DND-41 (cell line): ENCODE data around the gene KRTAP10-8.

ENCODE experiments used
- ATAC-seq: fragments of 200-7000 bp; cut with Tn5 transposase; 3 replicates; pipeline ENCODE4 v1.9.1; 2021; ENCODE audit warnings: low read depth; ENCODE audit not compliant: insufficient read depth
- DNase-seq: peaks from one replicate; pipeline ENCODE4 v3.0.0-alpha.2; 2020
- H2AFZ ChIP-seq: 2 replicates; pipeline ENCODE4 v1.6.0; 2012; ENCODE audit warnings: low read depth, low read length
- H3K27ac ChIP-seq: 2 replicates; pipeline ENCODE4 v1.5.1; 2012; ENCODE audit warnings: low read length, inconsistent platforms
- H3K27me3 ChIP-seq: fragments of 200-600 bp; sonication (generic); 2 replicates; pipeline ENCODE4 v1.6.0; 2012; ENCODE audit warnings: low read length, mild to moderate bottlenecking, inconsistent platforms; ENCODE audit not compliant: insufficient read depth, poor library complexity
- H3K36me3 ChIP-seq: 2 replicates; pipeline ENCODE4 v1.5.1; 2012; ENCODE audit warnings: low read length, inconsistent platforms; ENCODE audit not compliant: insufficient read depth
- H3K4me1 ChIP-seq: 2 replicates; pipeline ENCODE4 v1.5.1; 2012; ENCODE audit warnings: mild to moderate bottlenecking, low read length; ENCODE audit not compliant: insufficient read depth
- H3K4me2 ChIP-seq: 2 replicates; pipeline ENCODE4 v1.6.0; 2012; ENCODE audit warnings: mild to moderate bottlenecking, moderate library complexity, low read length, inconsistent platforms; ENCODE audit not compliant: insufficient read depth
- H3K4me3 ChIP-seq, 2 experiments: fragments of 200-600 bp in 1 of 2; shearing (Covaris generic) in 1 of 2; 2 replicates each; pipeline ENCODE4 v1.5.1; 2012 to 2016; ENCODE audit warnings: inconsistent platforms in 2 of 2, low read length in 2 of 2, mild to moderate bottlenecking in 2 of 2, low read depth in 1 of 2, moderate library complexity in 1 of 2
- H3K79me2 ChIP-seq: 2 replicates; pipeline ENCODE4 v1.6.0; 2012; ENCODE audit warnings: low read length, inconsistent platforms; ENCODE audit not compliant: insufficient read depth
- H3K9ac ChIP-seq: 2 replicates; pipeline ENCODE4 v1.6.0; 2012; ENCODE audit warnings: low read depth, mild to moderate bottlenecking, inconsistent platforms, low read length, moderate library complexity
- H3K9me3 ChIP-seq: 2 replicates; pipeline ENCODE4 v1.5.1; 2012; ENCODE audit warnings: low read length, moderate library complexity, mild to moderate bottlenecking, inconsistent platforms; ENCODE audit not compliant: insufficient read depth, severe bottlenecking
- H4K20me1 ChIP-seq: 2 replicates; pipeline ENCODE4 v1.6.0; 2012; ENCODE audit warnings: low read length; ENCODE audit not compliant: insufficient read depth
- EZH2 ChIP-seq: IDR thresholded peaks from 3 replicates; pipeline ENCODE4 v1.6.1; 2012; ENCODE audit warnings: borderline replicate concordance, low read depth, mild to moderate bottlenecking, moderate library complexity, low read length, inconsistent platforms; ENCODE audit not compliant: severe bottlenecking
- TF ChIP-seq, protein P1 (sequence below): IDR thresholded peaks from 2 replicates; pipeline ENCODE4 v1.5.1; 2012; ENCODE audit warnings: borderline replicate concordance, low read length, moderate library complexity, mild to moderate bottlenecking; ENCODE audit not compliant: poor library complexity, severe bottlenecking; ENCODE audit errors: extremely low read depth

Gene KRTAP10-8

DNA sequence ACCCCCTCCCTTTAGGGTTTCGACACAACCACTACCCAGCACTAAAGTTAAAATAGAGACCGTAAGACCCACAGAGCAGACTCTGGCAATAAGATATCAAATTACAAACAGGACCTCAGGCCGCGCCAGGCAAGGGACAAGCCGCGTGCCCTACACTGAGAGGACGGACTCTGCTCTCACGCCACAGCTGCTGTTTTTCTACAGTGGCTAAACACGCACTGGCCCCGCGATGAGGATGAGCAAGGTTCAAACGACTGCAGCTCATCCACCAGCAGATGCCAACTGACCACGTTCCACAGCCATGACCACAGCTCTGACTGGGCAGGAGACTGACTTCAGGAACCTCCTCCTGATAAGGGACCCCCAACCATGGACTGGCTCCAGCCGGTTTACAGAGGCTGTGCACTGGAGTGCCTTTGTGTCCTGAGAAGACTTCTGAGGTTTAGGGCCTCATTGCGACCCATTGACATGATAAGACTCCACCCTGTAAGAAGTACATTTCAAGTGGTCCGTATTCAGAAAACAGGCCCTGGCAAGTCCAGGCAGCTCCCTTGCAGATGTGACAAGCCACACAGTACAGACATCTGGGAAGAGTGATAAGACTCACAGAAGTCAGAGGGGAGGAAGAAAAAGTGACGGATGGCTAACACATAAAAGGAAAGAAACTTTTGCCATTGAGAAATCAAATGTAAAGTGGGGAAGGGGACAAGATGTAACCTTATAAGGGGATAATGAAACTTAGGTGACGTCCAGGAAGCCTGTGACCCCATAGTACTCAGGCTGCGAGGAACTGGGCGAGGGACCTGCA lies 18.1 kb upstream of the KRTAP10-8 start:
- TF ChIP-seq, protein P1, sequence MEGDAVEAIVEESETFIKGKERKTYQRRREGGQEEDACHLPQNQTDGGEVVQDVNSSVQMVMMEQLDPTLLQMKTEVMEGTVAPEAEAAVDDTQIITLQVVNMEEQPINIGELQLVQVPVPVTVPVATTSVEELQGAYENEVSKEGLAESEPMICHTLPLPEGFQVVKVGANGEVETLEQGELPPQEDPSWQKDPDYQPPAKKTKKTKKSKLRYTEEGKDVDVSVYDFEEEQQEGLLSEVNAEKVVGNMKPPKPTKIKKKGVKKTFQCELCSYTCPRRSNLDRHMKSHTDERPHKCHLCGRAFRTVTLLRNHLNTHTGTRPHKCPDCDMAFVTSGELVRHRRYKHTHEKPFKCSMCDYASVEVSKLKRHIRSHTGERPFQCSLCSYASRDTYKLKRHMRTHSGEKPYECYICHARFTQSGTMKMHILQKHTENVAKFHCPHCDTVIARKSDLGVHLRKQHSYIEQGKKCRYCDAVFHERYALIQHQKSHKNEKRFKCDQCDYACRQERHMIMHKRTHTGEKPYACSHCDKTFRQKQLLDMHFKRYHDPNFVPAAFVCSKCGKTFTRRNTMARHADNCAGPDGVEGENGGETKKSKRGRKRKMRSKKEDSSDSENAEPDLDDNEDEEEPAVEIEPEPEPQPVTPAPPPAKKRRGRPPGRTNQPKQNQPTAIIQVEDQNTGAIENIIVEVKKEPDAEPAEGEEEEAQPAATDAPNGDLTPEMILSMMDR = no peak
- TF ChIP-seq EZH2 = no peak
- DNase-seq (no peak), ATAC-seq (no peak)
- H3K4me2 ChIP-seq = no peak overlapping the region
- H2AFZ ChIP-seq = no peak overlapping the region
- H3K27ac ChIP-seq = no peak overlapping the region
- no peaks in the 10 kb centered on the region for H3K9me3 ChIP-seq
- no peak overlapping the region for H3K9ac ChIP-seq
- H3K27me3 ChIP-seq = no peaks in the 10 kb centered on the region
- no peaks in the 10 kb centered on the region for H3K4me1 ChIP-seq
- H4K20me1 ChIP-seq = no peaks in the 10 kb centered on the region
- no peak overlapping the region for H3K4me3 ChIP-seq
- no peaks in the 10 kb centered on the region for H3K36me3 ChIP-seq
- no peaks in the 10 kb centered on the region for H3K79me2 ChIP-seq

DNA sequence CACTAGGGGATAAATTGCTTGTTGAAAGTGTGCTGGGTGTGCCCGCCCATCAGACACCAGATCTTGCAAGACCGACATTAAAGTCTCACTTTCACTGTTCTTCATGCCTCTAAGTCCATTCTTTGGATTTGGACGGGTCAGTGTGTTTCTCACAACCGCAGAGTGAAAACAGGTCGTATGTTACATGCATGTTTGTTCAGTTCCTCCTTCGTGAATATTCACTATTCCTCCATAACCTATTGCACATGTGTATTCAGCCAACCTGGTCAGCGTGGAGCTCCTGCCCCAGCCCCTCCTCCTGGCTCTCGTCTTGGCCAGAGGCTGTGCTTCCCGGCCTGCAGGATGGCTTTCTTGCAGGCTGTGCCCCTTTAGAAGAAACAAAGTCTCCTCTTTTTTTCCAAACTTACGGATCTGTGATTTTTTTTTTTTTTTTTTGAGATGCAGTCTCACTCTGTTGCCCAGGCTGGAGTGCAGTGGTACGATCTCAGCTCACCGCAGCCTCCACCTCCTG lies 17.4 kb upstream of the KRTAP10-8 start:
- DNase-seq = no peak
- TF ChIP-seq, protein P1 = no peak
- no peak for TF ChIP-seq EZH2
- Histone ChIP-seq H4K20me1 (no peaks in the 10 kb centered on the region), H3K36me3 (no peaks in the 10 kb centered on the region), H2AFZ (no peak overlapping the region), H3K4me1 (no peaks in the 10 kb centered on the region), H3K79me2 (no peaks in the 10 kb centered on the region), H3K9ac (no peak overlapping the region), H3K27me3 (no peaks in the 10 kb centered on the region), H3K27ac (no peak overlapping the region), H3K4me3 (no peak overlapping the region), H3K4me2 (no peak overlapping the region), H3K9me3 (no peaks in the 10 kb centered on the region)
- no peak for ATAC-seq

DNA sequence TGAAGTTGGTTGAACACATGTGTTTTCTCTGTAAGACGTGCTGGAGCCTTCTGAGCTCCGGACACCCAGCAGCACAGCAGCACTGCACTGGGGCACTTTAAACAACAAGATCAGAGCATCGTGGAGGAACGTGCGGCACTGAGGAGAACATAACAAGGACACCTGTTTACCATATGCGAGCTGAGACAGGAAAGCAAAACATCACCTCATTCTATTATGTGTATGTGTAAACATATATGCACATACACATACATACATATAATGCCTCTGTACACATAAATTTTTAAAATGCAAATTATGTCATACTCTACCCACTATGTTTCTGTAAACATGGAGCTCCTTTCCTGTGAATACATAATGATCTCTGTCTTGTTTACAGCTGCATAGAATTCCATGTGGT lies 16.4 kb upstream of the KRTAP10-8 start:
- Histone ChIP-seq H3K27ac (no peak overlapping the region), H4K20me1 (no peaks in the 10 kb centered on the region), H2AFZ (no peak overlapping the region), H3K36me3 (no peaks in the 10 kb centered on the region), H3K9ac (no peak overlapping the region), H3K4me3 (no peak overlapping the region), H3K27me3 (no peaks in the 10 kb centered on the region), H3K79me2 (no peaks in the 10 kb centered on the region), H3K4me2 (no peak overlapping the region), H3K4me1 (no peaks in the 10 kb centered on the region), H3K9me3 (no peaks in the 10 kb centered on the region)
- no peak for ATAC-seq
- no peak for DNase-seq
- no peak for TF ChIP-seq EZH2
- TF ChIP-seq, protein P1 = no peak
